CD4-positive, alpha-beta T cell treated with Interleukin-15 for 1 hour (primary cell): ENCODE results near the gene TCF4.

Source experiments
- DNase-seq: peaks from one replicate; pipeline ENCODE4 v3.0.0-alpha.2; 2020

Gene TCF4

DNA sequence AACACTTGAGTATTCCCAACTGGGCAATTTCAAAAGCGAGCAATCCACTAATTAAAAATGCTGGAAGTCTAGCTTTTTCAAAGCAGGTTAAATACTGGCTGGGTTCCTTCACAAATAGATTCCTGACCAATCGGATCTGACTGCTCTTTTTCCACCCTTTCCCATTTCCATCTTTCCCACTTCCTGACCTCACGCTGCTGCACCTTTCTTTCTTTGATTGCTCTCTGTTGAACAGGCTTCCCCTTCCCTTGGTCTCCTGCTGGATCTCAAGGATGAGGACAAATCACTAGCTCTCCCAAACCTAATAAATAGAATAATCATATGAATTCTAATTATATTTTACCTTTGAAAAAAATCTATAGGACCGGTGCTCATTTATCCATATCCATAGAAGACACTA is 121.2 kb downstream of the TCF4 start:
- DNase-seq: no peak

- no peak for DNase-seq
Measured at GRCh38 chr18:55465313-55465712, 122.7 kb downstream of the TCF4 start.

GRCh38 chr18:55464581-55464980 is 123.4 kb downstream of the TCF4 start:
- no peak for DNase-seq

DNA sequence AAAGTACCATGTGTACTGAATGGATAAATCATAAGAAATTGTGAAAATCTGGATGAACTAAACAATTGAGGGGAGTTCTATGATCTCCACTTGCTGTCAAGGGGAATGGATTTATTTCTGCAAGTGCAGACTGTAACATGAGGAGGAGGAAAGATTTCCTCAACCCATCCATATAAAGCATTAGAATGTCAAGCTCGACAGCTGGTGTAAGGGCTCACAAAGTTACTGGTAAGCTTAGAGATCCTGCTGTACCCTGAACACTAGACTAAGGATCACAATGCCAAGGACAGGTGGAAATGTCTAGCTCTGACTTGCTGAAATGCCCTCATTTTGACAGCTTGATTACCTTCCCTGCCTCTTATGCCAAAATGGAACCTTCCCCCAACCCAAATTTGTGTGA is 125.3 kb downstream of the TCF4 start:
- no peak for DNase-seq

DNA sequence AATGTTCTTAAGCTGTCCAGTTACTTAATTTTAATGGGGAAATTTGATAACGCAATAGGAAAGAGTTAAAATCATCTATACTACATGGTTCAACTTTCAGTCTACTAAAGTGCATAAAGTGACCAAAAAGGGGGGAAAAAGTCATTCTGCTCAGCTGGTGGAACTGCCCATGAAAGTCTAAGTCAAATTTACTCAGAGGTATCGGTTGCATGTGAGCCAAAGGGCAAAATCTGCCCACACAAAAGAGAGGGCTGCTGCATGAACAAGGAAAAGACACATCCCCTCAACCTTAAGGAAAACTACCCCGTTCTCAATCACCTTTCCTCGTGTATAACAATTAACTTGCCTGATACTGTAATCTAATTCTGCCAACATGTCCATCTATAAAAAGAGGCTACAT is 126.1 kb downstream of the TCF4 start:
- DNase-seq: no peak

GRCh38 chr18:55458456-55459203 is 129.4 kb downstream of the TCF4 start:
- no peak for DNase-seq

DNA sequence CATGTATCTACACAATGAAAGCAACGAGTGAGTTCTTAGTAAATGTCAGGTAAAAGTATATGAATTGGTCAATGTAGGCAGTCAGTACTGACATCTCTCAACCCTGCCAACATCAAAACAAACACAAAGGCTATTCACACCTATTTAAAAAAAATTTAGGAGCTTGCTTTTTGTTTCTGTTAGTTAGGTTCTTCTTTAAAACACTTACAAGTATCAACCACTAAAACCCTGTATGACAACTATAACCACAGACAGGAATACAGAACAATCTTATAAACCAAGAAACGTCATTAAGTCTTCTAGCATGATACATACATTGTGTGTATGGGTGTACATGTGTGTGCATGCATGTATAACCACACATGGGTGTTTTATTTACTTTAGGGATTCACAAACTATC is 131.0 kb downstream of the TCF4 start:
- DNase-seq: no peak

- DNase-seq: no peak
Measured at GRCh38 chr18:55455938-55456337, 132.1 kb downstream of the TCF4 start.

DNA sequence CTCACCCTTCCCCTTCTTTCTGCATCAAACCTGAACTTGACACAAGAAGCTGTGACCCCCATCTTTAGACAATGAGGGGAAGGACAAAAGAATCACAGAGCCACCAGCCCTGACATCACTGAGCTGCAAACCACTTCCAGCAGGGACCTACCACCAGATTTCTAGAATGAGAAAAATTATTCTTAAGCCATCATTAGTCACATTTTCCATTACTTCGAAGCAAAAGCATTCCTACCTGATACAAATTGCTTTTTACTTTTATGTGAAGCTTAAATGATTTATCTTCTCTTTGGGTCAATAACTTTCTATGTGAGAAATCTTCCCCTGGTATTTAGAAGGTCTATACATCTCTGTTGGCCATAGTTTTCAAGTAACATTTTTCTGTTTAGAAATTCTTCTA is 134.8 kb downstream of the TCF4 start:
- DNase-seq: no peak

DNA sequence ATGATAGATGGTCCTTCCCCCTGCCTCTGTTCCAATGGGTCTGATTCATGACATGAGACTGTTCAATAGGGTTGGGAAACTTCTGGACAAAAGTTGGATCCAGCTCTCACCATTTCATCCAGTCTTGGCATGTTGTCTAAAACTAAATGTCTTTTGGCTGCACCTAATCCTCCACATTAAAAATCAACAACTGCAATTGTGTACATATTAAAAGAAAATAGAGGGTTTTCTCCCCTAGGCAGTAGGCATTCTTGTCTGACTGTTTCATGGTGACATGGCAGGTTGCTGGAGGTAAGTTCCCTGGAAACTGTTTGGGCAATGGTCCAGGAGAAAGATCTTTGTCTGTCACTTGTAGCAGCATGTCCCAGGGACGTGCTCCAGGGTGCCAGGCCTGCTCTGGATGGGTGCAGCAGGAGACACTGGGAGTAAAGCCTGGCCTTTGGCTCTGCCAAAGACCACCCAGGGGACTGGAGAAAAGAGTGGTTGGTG is 135.8 kb downstream of the TCF4 start:
- DNase-seq: no peak

- no peak for DNase-seq
Measured at GRCh38 chr18:55449412-55450140, 138.4 kb downstream of the TCF4 start.

DNA sequence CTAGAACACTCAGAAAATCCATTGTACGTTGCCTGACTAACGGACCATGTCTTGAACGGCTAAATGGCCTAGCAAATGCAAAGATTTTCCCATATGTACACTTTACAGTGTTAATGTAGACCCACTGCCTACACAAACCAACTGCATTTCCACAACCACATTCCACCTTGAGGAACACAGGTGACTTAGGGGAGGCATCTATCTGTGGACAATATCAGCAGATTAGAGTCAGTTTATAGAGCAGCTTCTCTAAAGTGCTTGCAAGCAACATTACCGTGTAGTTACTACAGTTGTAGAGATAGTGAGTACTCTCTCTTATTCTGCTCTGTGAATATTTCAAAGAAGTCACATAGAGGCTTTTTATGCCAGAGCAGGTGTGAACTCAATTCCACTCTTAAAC is 139.6 kb downstream of the TCF4 start:
- DNase-seq: no peak

- no peak for DNase-seq
Measured at GRCh38 chr18:55447672-55448018, 140.3 kb downstream of the TCF4 start.

DNA sequence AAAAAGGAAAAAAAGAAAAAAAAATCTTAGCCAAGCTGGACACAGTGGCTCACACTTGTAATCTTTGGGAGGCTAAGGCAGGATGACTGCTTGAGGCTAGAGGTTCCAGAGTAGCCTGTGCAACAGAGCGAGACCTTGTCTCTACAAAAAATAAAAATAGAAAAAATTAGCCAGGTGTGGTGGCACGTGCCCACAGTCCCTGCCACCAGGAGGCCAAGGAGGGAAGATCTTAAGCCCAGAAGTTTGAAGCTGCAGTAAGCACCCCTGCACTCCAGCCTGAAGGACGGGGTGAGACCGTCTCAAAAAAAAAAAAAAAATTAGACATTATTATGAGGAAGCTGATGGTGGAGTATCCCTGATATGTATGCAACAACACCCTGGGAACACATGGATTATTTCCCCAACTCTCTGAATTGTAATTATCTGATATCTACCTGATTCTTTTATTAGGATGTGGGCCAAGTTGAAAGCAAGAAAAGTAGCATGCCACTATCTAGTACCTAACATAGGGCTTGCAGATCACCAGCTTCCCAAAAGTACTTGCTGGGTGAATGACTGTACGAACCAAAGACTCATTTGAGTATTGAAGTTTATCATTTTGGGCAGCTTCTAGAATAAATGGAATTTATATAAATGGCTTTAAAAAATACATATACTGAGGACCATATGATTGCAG is 140.9 kb downstream of the TCF4 start:
- no peak for DNase-seq

- no peak for DNase-seq
Measured at GRCh38 chr18:55444536-55444935, 143.5 kb downstream of the TCF4 start.

- DNase-seq: no peak
Measured at GRCh38 chr18:55443776-55444175, 144.2 kb downstream of the TCF4 start.

- no peak for DNase-seq
Measured at GRCh38 chr18:55442561-55442960, 145.4 kb downstream of the TCF4 start.

GRCh38 chr18:55440988-55441387 is 147.0 kb downstream of the TCF4 start:
- no peak for DNase-seq

DNA sequence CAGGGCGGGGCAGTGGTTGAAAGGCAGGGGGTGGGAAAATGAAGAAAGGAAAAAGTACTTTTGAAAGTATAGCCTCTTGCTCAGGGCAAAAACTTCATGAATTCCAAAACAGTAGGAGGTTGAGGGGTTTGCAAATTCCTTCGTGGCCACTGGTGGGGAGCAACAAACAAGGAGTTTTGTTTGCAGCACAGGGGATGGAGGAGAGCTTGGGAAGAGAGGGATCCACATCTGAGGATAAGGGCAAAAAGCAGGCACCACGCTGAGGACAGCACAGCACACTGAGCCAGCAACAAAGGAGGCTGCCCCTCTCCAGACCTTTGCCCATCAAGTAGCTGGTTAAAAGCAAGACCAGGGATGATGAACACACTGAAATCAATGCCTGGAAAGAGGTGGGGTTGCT is 148.9 kb downstream of the TCF4 start:
- DNase-seq: no peak

DNA sequence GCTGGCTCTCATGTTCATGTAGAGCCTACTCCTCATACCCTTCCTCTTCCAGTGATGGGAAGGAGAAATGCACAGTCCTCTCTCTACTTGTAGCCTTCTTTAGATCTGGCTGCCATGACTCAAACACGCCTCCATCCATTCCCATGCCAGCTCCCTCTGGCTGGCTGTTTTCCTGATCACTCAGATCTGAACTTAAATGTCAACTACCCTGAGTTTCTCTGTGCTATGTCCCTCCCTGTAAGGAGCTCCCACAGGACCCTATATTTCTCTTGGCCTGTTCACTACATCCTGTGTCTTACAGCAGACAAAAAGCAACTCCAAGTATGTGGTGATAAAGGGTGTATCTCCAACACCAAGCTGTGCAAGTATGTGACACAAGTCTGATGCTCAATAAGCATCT is 152.4 kb downstream of the TCF4 start:
- DNase-seq: no peak

- DNase-seq: no peak
Measured at GRCh38 chr18:55433648-55434047, 154.3 kb downstream of the TCF4 start.

- DNase-seq: no peak
Measured at GRCh38 chr18:55433140-55433539, 154.9 kb downstream of the TCF4 start.

DNA sequence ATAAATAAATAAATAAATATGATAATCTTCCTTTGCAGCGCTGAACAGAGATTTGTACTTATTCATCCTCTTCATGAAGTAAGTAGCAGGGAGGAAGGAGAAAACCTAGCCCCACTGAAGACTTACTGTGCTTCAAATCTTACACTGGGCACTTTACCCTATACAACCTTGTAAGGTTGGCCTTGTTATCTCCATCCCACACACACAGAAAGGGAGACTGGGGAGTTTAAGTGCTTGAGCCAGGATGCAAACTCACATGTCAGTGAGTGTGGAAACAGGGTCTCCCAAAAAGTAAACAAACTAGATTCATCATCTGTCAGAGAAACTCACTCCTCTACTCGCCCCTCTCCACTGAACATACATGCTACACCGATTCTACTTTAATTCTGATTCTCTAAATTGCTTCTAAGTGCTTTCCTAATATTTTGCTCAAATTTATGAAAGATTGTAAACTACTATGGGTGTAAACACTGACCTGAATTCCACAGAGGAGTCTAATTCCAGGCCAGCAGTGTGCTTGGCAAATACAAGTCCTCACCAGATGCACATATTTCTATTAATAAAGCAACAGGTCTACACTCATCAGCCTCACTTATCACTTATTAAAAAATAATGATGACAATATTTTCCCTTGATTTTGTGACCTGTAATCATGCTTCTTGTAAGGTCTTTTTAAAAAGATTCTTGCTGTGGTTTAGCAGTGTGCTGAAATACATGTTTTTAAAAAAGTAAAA is 155.5 kb downstream of the TCF4 start:
- DNase-seq: no peak
